Hepatocyte (in vitro differentiated cells): ENCODE data around the gene ACTR5.

Source experiments
- CTCF ChIP-seq: fragments of 200-600 bp; sonication (generic); IDR thresholded peaks from 2 replicates; pipeline ENCODE4 v1.5.1; 2016; ENCODE audit warnings: antibody characterized with exemption, mild to moderate bottlenecking; ENCODE audit not compliant: poor library complexity
- EZH2 ChIP-seq: fragments of 200-600 bp; sonication (generic); IDR thresholded peaks from 2 replicates; pipeline ENCODE4 v1.6.1; 2016; ENCODE audit warnings: antibody characterized with exemption, mild to moderate bottlenecking, borderline replicate concordance
- EZH2phosphoT487 ChIP-seq: fragments of 200-600 bp; sonication (generic); IDR thresholded peaks from one replicate; pipeline ENCODE4 v1.6.1; 2018; ENCODE audit warnings: antibody characterized with exemption, mild to moderate bottlenecking, low read depth, moderate library complexity; ENCODE audit not compliant: unreplicated experiment, severe bottlenecking

GRCh38 chr20:38774167-38774566 is 25.9 kb downstream of the ACTR5 start:
- TF ChIP-seq CTCF (no peak), EZH2phosphoT487 (no peak), EZH2 (no peak)
